Left ventricle myocardium inferior (tissue), 1 donor: Measurements from ENCODE around the gene BCAS3. TPM values are rescaled to one million over a fixed set of nuclear protein-coding genes. Genes with fewer than 3 reads are reported as not detected.

Experiments used
- DNase-seq: peaks from one replicate; pipeline ENCODE4 v3.0.0-alpha.2; 2020
- H3K27ac ChIP-seq: fragments of 200-600 bp; replicated peaks from 2 replicates; pipeline ENCODE4 v1.8.0; 2021
- H3K27me3 ChIP-seq: fragments of 200-600 bp; 2 replicates; pipeline ENCODE4 v1.8.0; 2021; ENCODE audit warnings: low read depth
- H3K36me3 ChIP-seq: fragments of 200-600 bp; 2 replicates; pipeline ENCODE4 v1.8.0; 2021
- H3K4me1 ChIP-seq: fragments of 200-600 bp; 2 replicates; pipeline ENCODE4 v1.8.0; 2021
- H3K4me3 ChIP-seq: fragments of 200-600 bp; 2 replicates; pipeline ENCODE4 v1.8.0; 2021; ENCODE audit warnings: mild to moderate bottlenecking, moderate library complexity
- H3K9me3 ChIP-seq: fragments of 200-600 bp; replicated peaks from 2 replicates; pipeline ENCODE4 v1.8.0; 2021
- CTCF ChIP-seq: fragments of 200-600 bp; IDR thresholded peaks from 2 replicates; pipeline ENCODE4 v1.8.0; 2021; ENCODE audit warnings: antibody characterized with exemption, mild to moderate bottlenecking, borderline replicate concordance
- intact Hi-C: fragments of 100-400 bp; cut with micrococcal nuclease; formaldehyde crosslinking; loops from one replicate; pipeline ENCODE4 v1.11.0; 2022
- total RNA-seq: library from RNA; stranded (reverse); fragmentation: NEBNext Ultra II Directional; extraction: Animal tissue kit (Norgen Biotek cat#: 25700); gene quantifications from one replicate; pipeline ENCODE4 v1.2.1, GENCODE V29; 2021
- donor health status: DM: no; HTN: yes; CAD: no; lungs with severe emphysema.

BCAS3 gene
- total RNA-seq, 1 donor from 2014 or later: 16.5 TPM

- no peaks in the 10 kb centered on the region for H3K36me3 ChIP-seq
- H3K27ac ChIP-seq: no peak overlapping the region
- intact Hi-C loops: no loop called here
- H3K4me1 ChIP-seq: no peaks in the 10 kb centered on the region
- DNase-seq: no peak
- no peaks in the 10 kb centered on the region for H3K9me3 ChIP-seq
- H3K27me3 ChIP-seq: no peaks in the 10 kb centered on the region
- TF ChIP-seq CTCF: no peak
- H3K4me3 ChIP-seq: no peak overlapping the region
These were observed 626.1 kb downstream of the BCAS3 start for GRCh38 chr17:61303817-61304096.

- TF ChIP-seq CTCF: no peak
These were observed 627.4 kb downstream of the BCAS3 start for GRCh38 chr17:61305024-61305423.

GRCh38 chr17:61306003-61306402 lies 628.4 kb downstream of the BCAS3 start:
- H3K27ac ChIP-seq: no peak overlapping the region
- no peaks in the 10 kb centered on the region for H3K9me3 ChIP-seq
- no peak for DNase-seq
- no peak overlapping the region for H3K4me3 ChIP-seq
- no peak for TF ChIP-seq CTCF
- no peaks in the 10 kb centered on the region for H3K27me3 ChIP-seq
- intact Hi-C loops: no loop called here
- no peaks in the 10 kb centered on the region for H3K4me1 ChIP-seq
- no peaks in the 10 kb centered on the region for H3K36me3 ChIP-seq

More at GRCh38 chr17:61305024-61305423, 627.4 kb downstream of the BCAS3 start:
- Histone ChIP-seq H3K27me3 (no peaks in the 10 kb centered on the region), H3K27ac (no peak overlapping the region), H3K4me3 (no peak overlapping the region), H3K9me3 (no peaks in the 10 kb centered on the region), H3K36me3 (no peaks in the 10 kb centered on the region), H3K4me1 (no peaks in the 10 kb centered on the region)
- intact Hi-C loops: no loop called here
- no peak for DNase-seq

GRCh38 chr17:61307905-61308886 lies 630.5 kb downstream of the BCAS3 start:
- Histone ChIP-seq H3K9me3 (no peaks in the 10 kb centered on the region), H3K27ac (no peak overlapping the region), H3K4me1 (peaks cover 5% of the 10 kb centered on the region), H3K27me3 (no peaks in the 10 kb centered on the region), H3K36me3 (no peaks in the 10 kb centered on the region), H3K4me3 (no peak overlapping the region)
- intact Hi-C loops: no loop called here
- no peak for DNase-seq
- TF ChIP-seq CTCF: no peak

GRCh38 chr17:61309362-61310256 lies 632.0 kb downstream of the BCAS3 start:
- H3K27ac ChIP-seq: peak overlapping the region; percentile 44
- TF ChIP-seq CTCF: no peak

More at GRCh38 chr17:61309362-61310256, 632.0 kb downstream of the BCAS3 start:
- Histone ChIP-seq H3K9me3 (no peaks in the 10 kb centered on the region), H3K36me3 (no peaks in the 10 kb centered on the region), H3K27me3 (no peaks in the 10 kb centered on the region), H3K4me3 (no peak overlapping the region), H3K4me1 (peaks cover 19% of the 10 kb centered on the region)
- intact Hi-C loops: no loop called here
- DNase-seq: no peak
